ENCODE measurements around the gene IQSEC1. TPM values are rescaled to one million over a fixed set of nuclear protein-coding genes. Genes with fewer than 3 reads are reported as not detected.

IQSEC1 gene
- total and polyA plus RNA-seq, 4 experiments from 2014 or later, result 11.9 to 82.0 (median 62.3) TPM

GRCh38 chr3:13099707-13100106 is 26.5 kb upstream of the IQSEC1 start:
- intact Hi-C loops (cut with micrococcal nuclease), result no loop called here
- POLR2A ChIA-PET (ENCODE audit: partially characterized antibody), result no interaction called here
- H3K4me3 Mint-ChIP-seq, result peak overlapping the region in 1 of 8 donors; percentile 52
- Histone ChIP-seq H3K36me3 (ENCODE audit: insufficient read depth, low read length) (no peaks in the 10 kb centered on the region), H3K27me3 (ENCODE audit: insufficient read depth, low read length) (no peaks in the 10 kb centered on the region), H3K4me1 (ENCODE audit: insufficient read depth, low read length) (no peaks in the 10 kb centered on the region), H3K9me3 (ENCODE audit: control insufficient read depth in 1 of 2, low read length in 2 of 2) (no peaks in the 10 kb centered on the region), H3K4me3 (ENCODE audit: low read length in 2 of 2) (no peak overlapping the region), H3K27ac (ENCODE audit: low read depth, low read length) (no peak overlapping the region)
- H3K27ac Mint-ChIP-seq, result no peak overlapping the region
- H3K27me3 Mint-ChIP-seq, result peaks cover 0 to 10% of the 10 kb centered on the region in 2 donors
- DNase-seq, result no peak
- no peaks in the 10 kb centered on the region for H3K4me1 Mint-ChIP-seq
- no peaks in the 10 kb centered on the region for H3K36me3 Mint-ChIP-seq
- no peaks in the 10 kb centered on the region for H3K9me3 Mint-ChIP-seq
- CTCF ChIA-PET (ENCODE audit: partially characterized antibody), result interaction anchor here (1.0 kb wide), 1 partner anchor 8 kb away, joined by 3 read pairs; no protein-coding TSS in a partner anchor

DNA sequence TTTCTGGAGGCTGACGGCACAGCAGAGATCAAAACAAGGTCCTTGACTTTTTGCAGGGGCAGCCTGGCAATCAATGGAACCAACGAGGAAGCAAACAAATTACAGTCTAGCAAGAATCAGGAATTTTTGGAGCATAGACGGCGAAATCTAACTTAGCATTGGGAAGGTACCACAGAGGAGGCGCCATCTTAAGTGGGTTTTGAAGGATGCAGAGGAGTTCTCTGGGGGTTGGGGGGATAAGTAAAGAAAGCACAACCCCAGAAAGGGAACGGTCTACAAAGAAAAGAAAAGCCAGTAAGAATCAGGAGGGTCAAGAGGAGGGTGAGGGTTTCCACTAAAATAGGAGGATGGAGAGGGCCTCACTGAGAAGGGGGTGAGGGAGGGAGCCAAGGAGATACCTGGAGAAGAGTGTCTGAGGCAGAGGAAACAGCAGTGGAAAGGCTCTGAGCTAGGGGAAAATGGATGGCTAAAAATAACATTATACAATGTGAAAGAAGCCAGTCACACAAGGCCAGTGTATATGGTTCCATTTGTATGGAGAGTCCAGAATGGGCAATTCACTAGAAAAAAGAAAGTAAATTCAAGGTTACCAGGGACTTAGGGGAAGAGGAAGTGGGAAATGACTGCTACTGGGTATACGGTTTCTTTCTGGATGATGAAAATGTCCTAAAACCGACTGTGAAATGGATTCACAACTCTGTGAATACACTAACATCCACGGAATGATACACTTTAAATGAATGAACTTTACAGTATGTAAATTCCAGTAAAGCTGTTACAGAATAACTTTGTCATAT is 25.2 kb upstream of the IQSEC1 start:
- H3K9me3 Mint-ChIP-seq, result no peaks in the 10 kb centered on the region
- CTCF ChIA-PET (ENCODE audit: partially characterized antibody), result no interaction called here

DNA sequence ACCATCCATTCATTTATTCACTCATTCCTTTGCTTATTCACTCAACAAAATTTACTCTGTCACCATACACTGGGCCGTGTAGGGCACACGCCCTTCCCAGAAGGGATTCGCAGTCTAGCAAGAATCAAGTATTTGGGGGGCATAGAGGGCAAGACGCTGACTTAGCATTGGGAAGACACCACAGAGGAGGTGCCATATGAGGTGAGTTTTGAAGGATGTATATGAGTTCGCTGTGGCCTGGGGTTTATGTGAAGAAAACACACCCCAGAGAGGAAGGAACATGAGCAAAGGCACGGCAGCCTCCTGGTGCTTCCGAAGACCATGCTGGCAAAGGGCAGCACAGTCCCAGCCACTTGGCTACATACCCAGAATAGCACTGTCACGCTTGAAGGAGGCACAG is 23.1 kb upstream of the IQSEC1 start:
- Mint-ChIP-seq H3K4me1 (peaks cover 4 to 6% (median 5%) of the 10 kb centered on the region in 4 donors), H3K27me3 (peaks cover 3 to 9% of the 10 kb centered on the region in 2 donors), H3K27ac (no peak overlapping the region), H3K36me3 (no peaks in the 10 kb centered on the region), H3K9me3 (peaks cover 0 to 2% (median 0%) of the 10 kb centered on the region in 8 donors), H3K4me3 (no peak overlapping the region)
- no peaks in the 10 kb centered on the region for H3K36me3 ChIP-seq (ENCODE audit: insufficient read depth, low read length)
- H3K27me3 ChIP-seq (ENCODE audit: insufficient read depth, low read length), result no peaks in the 10 kb centered on the region
- H3K9me3 ChIP-seq (ENCODE audit: control insufficient read depth in 1 of 2, low read length in 2 of 2), result no peaks in the 10 kb centered on the region
- intact Hi-C loops (cut with micrococcal nuclease), result no loop called here
- ChIA-PET CTCF (ENCODE audit: partially characterized antibody) (interaction anchor here (2.8 kb wide), 1 partner anchor 356 kb away, joined by 9 read pairs; no protein-coding TSS in a partner anchor), POLR2A (ENCODE audit: partially characterized antibody) (no interaction called here)
- H3K4me1 ChIP-seq (ENCODE audit: insufficient read depth, low read length), result peaks cover 6% of the 10 kb centered on the region
- H3K27ac ChIP-seq (ENCODE audit: low read depth, low read length), result no peak overlapping the region
- no peak for DNase-seq
- H3K4me3 ChIP-seq (ENCODE audit: low read length in 2 of 2), result no peak overlapping the region

More for the DNA sequence above, 25.2 kb upstream of the IQSEC1 start:
- Mint-ChIP-seq H3K36me3 (no peaks in the 10 kb centered on the region), H3K4me3 (no peak overlapping the region), H3K27me3 (peaks cover 3 to 9% of the 10 kb centered on the region in 2 donors), H3K27ac (no peak overlapping the region), H3K4me1 (no peaks in the 10 kb centered on the region)
- Histone ChIP-seq H3K36me3 (ENCODE audit: insufficient read depth, low read length) (no peaks in the 10 kb centered on the region), H3K27me3 (ENCODE audit: insufficient read depth, low read length) (no peaks in the 10 kb centered on the region), H3K4me1 (ENCODE audit: insufficient read depth, low read length) (no peaks in the 10 kb centered on the region), H3K27ac (ENCODE audit: low read depth, low read length) (no peak overlapping the region), H3K9me3 (ENCODE audit: control insufficient read depth in 1 of 2, low read length in 2 of 2) (no peaks in the 10 kb centered on the region), H3K4me3 (ENCODE audit: low read length in 2 of 2) (no peak overlapping the region)
- no peak for DNase-seq
- POLR2A ChIA-PET (ENCODE audit: partially characterized antibody), result no interaction called here
- intact Hi-C loops (cut with micrococcal nuclease), result no loop called here

DNA sequence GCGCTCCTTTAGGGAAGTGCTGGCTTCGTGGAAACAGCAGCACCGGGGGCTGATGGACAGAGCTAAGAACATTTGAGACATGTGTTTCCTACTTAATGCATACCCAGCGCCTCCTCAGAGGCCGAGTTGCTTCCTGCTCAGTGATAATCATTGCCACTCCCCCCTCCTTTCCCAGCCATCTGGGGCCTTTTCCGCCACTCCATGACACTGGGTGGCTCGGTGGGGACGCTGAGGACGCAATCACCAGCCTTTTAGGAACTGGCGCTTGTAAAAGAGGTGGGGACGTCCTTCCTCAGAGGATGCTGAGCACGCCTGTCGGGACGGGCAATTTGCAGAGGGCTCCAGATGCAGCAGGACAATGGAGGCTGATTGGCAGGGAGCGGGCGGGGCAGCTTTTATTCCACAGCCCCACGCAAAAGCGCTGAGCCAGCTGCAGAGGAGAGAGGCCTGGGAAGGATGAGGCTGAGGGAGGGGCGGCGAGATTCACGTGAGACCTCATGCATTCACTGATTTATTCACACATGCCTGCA is 22.2 kb upstream of the IQSEC1 start:
- Histone ChIP-seq H3K27me3 (ENCODE audit: insufficient read depth, low read length) (no peaks in the 10 kb centered on the region), H3K36me3 (ENCODE audit: insufficient read depth, low read length) (no peaks in the 10 kb centered on the region), H3K4me1 (ENCODE audit: insufficient read depth, low read length) (peaks cover 6% of the 10 kb centered on the region), H3K4me3 (ENCODE audit: low read length in 2 of 2) (no peak overlapping the region), H3K27ac (ENCODE audit: low read depth, low read length) (no peak overlapping the region), H3K9me3 (ENCODE audit: control insufficient read depth in 1 of 2, low read length in 2 of 2) (no peaks in the 10 kb centered on the region)
- ChIA-PET POLR2A (ENCODE audit: partially characterized antibody) (no interaction called here), CTCF (ENCODE audit: partially characterized antibody) (interaction anchor here (2.8 kb wide), 1 partner anchor 357 kb away, joined by 9 read pairs; no protein-coding TSS in a partner anchor)
- Mint-ChIP-seq H3K4me3 (no peak overlapping the region), H3K36me3 (no peaks in the 10 kb centered on the region), H3K27me3 (peaks cover 3 to 9% of the 10 kb centered on the region in 2 donors), H3K9me3 (peaks cover 0 to 2% (median 0%) of the 10 kb centered on the region in 8 donors), H3K27ac (no peak overlapping the region), H3K4me1 (peaks cover 4 to 6% (median 5%) of the 10 kb centered on the region in 4 donors)
- DNase-seq, result no peak
- intact Hi-C loops (cut with micrococcal nuclease), result no loop called here

GRCh38 chr3:13093687-13094086 is 20.5 kb upstream of the IQSEC1 start:
- H3K27me3 ChIP-seq (ENCODE audit: insufficient read depth, low read length), result no peaks in the 10 kb centered on the region
- no peak overlapping the region for H3K4me3 ChIP-seq (ENCODE audit: low read length in 2 of 2)
- no peak overlapping the region for H3K27ac ChIP-seq (ENCODE audit: low read depth, low read length)
- H3K9me3 ChIP-seq (ENCODE audit: control insufficient read depth in 1 of 2, low read length in 2 of 2), result no peaks in the 10 kb centered on the region
- Mint-ChIP-seq H3K9me3 (peaks cover 0 to 2% (median 0%) of the 10 kb centered on the region in 8 donors), H3K36me3 (no peaks in the 10 kb centered on the region), H3K4me1 (peaks cover 4 to 6% (median 5%) of the 10 kb centered on the region in 4 donors), H3K4me3 (no peak overlapping the region), H3K27ac (peak overlapping the region in 1 of 7 donors; percentile 30), H3K27me3 (peaks cover 3 to 9% of the 10 kb centered on the region in 2 donors)
- CTCF ChIA-PET (ENCODE audit: partially characterized antibody), result interaction anchor here (1.1 to 5.4 kb wide), 5 partner anchors 11 to 555 kb away, joined by 3 to 93 read pairs (median 56); no protein-coding TSS in a partner anchor
- POLR2A ChIA-PET (ENCODE audit: partially characterized antibody), result no interaction called here
- no peak for DNase-seq
- no peaks in the 10 kb centered on the region for H3K36me3 ChIP-seq (ENCODE audit: insufficient read depth, low read length)
- peaks cover 6% of the 10 kb centered on the region for H3K4me1 ChIP-seq (ENCODE audit: insufficient read depth, low read length)
- intact Hi-C loops (cut with micrococcal nuclease), result no loop called here

DNA sequence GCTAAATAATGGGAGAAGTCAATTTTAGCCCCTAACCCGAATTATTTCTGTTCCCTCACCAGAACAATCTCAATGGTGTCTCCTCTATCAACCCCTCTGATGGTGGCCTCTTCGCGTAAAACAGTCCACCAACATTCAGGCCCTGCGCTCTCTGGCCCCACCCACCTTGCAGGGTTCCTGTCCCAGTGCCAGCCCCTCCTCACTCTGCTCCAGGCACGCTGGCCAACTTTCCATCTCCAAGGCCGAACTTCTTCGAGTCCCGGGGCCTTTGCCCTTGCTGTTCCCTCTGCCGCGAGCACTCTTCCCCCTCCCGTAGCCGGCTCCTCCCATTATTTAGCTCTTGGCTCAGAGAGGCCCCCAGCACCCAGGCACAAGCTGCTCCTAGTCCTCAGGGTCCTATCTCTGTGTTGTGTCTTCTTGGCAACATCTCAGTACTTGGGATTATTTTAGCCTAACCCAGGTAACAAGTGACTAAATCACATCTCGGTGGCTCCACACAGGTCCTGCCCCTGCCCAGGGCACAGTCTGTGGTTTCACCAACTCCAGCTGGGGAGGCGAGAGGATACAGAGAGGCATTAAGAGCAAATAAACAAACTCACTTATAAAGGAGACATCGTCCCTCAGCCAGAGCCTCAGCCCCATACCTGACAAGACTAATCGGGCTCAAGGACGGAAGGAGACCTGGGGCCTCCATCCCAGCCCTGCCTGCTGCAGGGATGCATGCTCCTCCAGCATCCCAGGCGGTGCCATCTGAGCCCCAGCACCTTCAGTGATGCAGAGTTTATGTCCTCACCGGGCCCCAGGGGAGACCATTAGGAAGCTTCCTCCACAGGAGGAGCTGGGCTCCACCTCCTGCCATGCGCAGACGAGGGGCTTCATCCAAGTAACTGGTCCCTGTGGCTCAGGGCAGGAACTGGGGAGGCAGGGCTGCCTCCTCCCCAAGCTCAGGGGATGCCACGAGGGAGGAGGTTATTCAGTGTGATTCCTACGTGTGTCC is 19.7 kb upstream of the IQSEC1 start:
- DNase-seq, result no peak
- peaks cover 6% of the 10 kb centered on the region for H3K4me1 ChIP-seq (ENCODE audit: insufficient read depth, low read length)
- no peak overlapping the region for H3K4me3 Mint-ChIP-seq
- H3K27me3 Mint-ChIP-seq, result peaks cover 3 to 9% of the 10 kb centered on the region in 2 donors
- no peak overlapping the region for H3K27ac ChIP-seq (ENCODE audit: low read depth, low read length)
- H3K27ac Mint-ChIP-seq, result no peak overlapping the region
- CTCF ChIA-PET (ENCODE audit: partially characterized antibody), result interaction anchor here (0.8 to 5.4 kb wide), 40 partner anchors 10 to 792 kb away, joined by 3 to 93 read pairs (median 5); partner anchors contain the start of gene IQSEC1
- H3K9me3 Mint-ChIP-seq, result peaks cover 0 to 2% (median 0%) of the 10 kb centered on the region in 8 donors
- H3K36me3 Mint-ChIP-seq, result no peaks in the 10 kb centered on the region
- H3K9me3 ChIP-seq (ENCODE audit: control insufficient read depth in 1 of 2, low read length in 2 of 2), result no peaks in the 10 kb centered on the region
- peaks cover 4 to 6% (median 5%) of the 10 kb centered on the region in 4 donors for H3K4me1 Mint-ChIP-seq
- H3K4me3 ChIP-seq (ENCODE audit: low read length in 2 of 2), result no peak overlapping the region
- H3K36me3 ChIP-seq (ENCODE audit: insufficient read depth, low read length), result no peaks in the 10 kb centered on the region
- H3K27me3 ChIP-seq (ENCODE audit: insufficient read depth, low read length), result no peaks in the 10 kb centered on the region
- intact Hi-C loops (cut with micrococcal nuclease), result loop anchor here (1.0 kb wide), 5 partner anchors 253 to 555 kb away; no protein-coding TSS in a partner anchor
- POLR2A ChIA-PET (ENCODE audit: partially characterized antibody), result interaction anchor here (0.9 to 1.3 kb wide), 2 partner anchors 81 to 368 kb away, joined by 5 to 6 read pairs; no protein-coding TSS in a partner anchor

Data from CD4-positive, alpha-beta memory T cell (primary cell).